ENCODE measurements around the gene NRXN3.

Gene NRXN3

GRCh38 chr14:78383060-78383459 lies 212.9 kb downstream of the NRXN3 start:
- ChIA-PET POLR2A (no interaction called here), CTCF (no interaction called here)
- DNase-seq (ENCODE audit: low read depth, low spot score) = no peak
- TF ChIP-seq, protein P1, sequence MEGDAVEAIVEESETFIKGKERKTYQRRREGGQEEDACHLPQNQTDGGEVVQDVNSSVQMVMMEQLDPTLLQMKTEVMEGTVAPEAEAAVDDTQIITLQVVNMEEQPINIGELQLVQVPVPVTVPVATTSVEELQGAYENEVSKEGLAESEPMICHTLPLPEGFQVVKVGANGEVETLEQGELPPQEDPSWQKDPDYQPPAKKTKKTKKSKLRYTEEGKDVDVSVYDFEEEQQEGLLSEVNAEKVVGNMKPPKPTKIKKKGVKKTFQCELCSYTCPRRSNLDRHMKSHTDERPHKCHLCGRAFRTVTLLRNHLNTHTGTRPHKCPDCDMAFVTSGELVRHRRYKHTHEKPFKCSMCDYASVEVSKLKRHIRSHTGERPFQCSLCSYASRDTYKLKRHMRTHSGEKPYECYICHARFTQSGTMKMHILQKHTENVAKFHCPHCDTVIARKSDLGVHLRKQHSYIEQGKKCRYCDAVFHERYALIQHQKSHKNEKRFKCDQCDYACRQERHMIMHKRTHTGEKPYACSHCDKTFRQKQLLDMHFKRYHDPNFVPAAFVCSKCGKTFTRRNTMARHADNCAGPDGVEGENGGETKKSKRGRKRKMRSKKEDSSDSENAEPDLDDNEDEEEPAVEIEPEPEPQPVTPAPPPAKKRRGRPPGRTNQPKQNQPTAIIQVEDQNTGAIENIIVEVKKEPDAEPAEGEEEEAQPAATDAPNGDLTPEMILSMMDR (IDR thresholded peaks at IDR 0.05; ENCODE audit: insufficient read depth, low read length, missing control alignments) = no peak
- no peak overlapping the region for H3K4me3 ChIP-seq (ENCODE audit: low read depth, low read length)

GRCh38 chr14:78398216-78398615 lies 228.0 kb downstream of the NRXN3 start:
- CTCF ChIA-PET = no interaction called here
- no peak for DNase-seq (ENCODE audit: low read depth, low spot score)
- POLR2A ChIA-PET = no interaction called here
- TF ChIP-seq, protein P1 (IDR thresholded peaks at IDR 0.05; ENCODE audit: insufficient read depth, low read length, missing control alignments) = no peak
- no peak overlapping the region for H3K4me3 ChIP-seq (ENCODE audit: low read depth, low read length)

DNA sequence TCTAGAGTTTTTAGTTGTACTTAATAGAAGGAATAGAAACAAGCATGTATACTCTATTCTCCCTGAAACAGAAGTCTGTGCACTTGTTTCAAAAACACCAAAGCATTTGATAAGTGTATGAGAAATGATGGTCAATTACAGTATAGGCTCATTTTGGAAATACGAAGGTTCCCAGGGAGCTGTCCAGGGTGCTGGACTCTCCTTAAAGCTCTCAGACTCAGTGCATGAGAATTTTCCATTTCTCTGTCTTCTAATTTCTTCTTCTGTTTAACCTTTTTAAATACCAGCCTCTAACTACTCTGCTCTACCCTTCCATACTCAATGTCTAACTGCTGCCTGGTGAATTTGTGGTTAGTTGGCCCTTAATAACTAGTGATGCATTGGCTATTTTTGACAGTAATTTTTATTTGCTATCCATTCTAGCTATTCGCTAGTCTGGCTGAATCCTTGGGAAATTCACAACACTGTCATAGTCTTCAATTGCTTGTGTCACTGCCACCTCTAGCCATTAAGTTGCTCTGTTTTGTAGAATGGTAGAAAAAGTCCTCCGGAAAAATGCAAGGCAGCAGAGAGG lies 229.2 kb downstream of the NRXN3 start:
- TF ChIP-seq, protein P1 (IDR thresholded peaks at IDR 0.05; ENCODE audit: insufficient read depth, low read length, missing control alignments) = no peak
- no peak for DNase-seq (ENCODE audit: low read depth, low spot score)
- CTCF ChIA-PET = no interaction called here
- H3K4me3 ChIP-seq (ENCODE audit: low read depth, low read length) = no peak overlapping the region
- POLR2A ChIA-PET = no interaction called here

DNA sequence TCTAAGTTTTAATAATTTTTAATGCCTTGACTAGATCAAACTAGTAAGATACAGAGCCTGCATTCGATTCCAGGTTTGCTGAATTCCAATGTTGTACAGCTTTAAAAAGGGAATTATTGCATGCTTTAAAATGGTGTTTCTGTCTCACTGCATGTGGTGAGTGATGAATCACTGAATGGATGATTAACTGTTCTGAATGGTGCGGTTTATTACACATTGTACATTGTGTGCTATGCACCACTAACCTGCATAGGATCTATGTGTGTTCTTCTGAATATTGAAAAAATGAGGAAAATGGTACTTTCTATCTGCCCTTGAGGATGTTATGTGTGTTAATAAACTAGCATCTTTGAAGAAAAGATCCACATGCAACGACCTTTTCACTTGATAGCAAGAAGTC lies 231.7 kb downstream of the NRXN3 start:
- DNase-seq (ENCODE audit: low read depth, low spot score) = no peak
- TF ChIP-seq, protein P1 (IDR thresholded peaks at IDR 0.05; ENCODE audit: insufficient read depth, low read length, missing control alignments) = no peak
- POLR2A ChIA-PET = no interaction called here

GRCh38 chr14:78403278-78403815 lies 233.2 kb downstream of the NRXN3 start:
- no peak overlapping the region for H3K4me3 ChIP-seq (ENCODE audit: low read depth, low read length)
- DNase-seq (ENCODE audit: low read depth, low spot score) = peak; percentile 0
- TF ChIP-seq, protein P1 (IDR thresholded peaks at IDR 0.05; ENCODE audit: insufficient read depth, low read length, missing control alignments) = no peak
- CTCF ChIA-PET = no interaction called here
- POLR2A ChIA-PET = no interaction called here

More for the DNA sequence above, 231.7 kb downstream of the NRXN3 start:
- CTCF ChIA-PET = no interaction called here
- H3K4me3 ChIP-seq (ENCODE audit: low read depth, low read length) = no peak overlapping the region

- DNase-seq (ENCODE audit: low read depth, low spot score) = no peak
- ChIA-PET CTCF (no interaction called here), POLR2A (no interaction called here)
- TF ChIP-seq, protein P1 (IDR thresholded peaks at IDR 0.05; ENCODE audit: insufficient read depth, low read length, missing control alignments) = no peak
- H3K4me3 ChIP-seq (ENCODE audit: low read depth, low read length) = no peak overlapping the region
Observed at GRCh38 chr14:78405079-78405856, 235.1 kb downstream of the NRXN3 start.
